HG02571 (cell line): Measurements from ENCODE around the gene TMEM97.

ENCODE experiments used
- ATAC-seq: cut with Tn5 transposase; IDR thresholded peaks from one replicate; pipeline ENCODE4 v1.9.1; 2021; ENCODE audit warnings: mild to moderate bottlenecking, moderate library complexity; ENCODE audit not compliant: unreplicated experiment

The TMEM97 gene

GRCh38 chr17:28315846-28316705, 2.9 kb upstream of the TMEM97 start:
- ATAC-seq: no peak

GRCh38 chr17:28317099-28317965, 1.7 kb upstream of the TMEM97 start:
- no peak for ATAC-seq

- peak; percentile 10 for ATAC-seq
Observed at GRCh38 chr17:28317966-28318758, 838 bp upstream of the TMEM97 start.

- no peak for ATAC-seq
Observed at GRCh38 chr17:28319598-28319935, 567 bp downstream of the TMEM97 start.

- no peak for ATAC-seq
Observed at GRCh38 chr17:28320215-28321061, 1.4 kb downstream of the TMEM97 start.

GRCh38 chr17:28324267-28324745, 5.3 kb downstream of the TMEM97 start:
- no peak for ATAC-seq

GRCh38 chr17:28324781-28325180, 5.8 kb downstream of the TMEM97 start:
- no peak for ATAC-seq

GRCh38 chr17:28325211-28325610, 6.2 kb downstream of the TMEM97 start:
- no peak for ATAC-seq

- ATAC-seq: no peak
Observed at GRCh38 chr17:28326114-28326513, 7.1 kb downstream of the TMEM97 start.

- ATAC-seq: peak; percentile 67
Observed at GRCh38 chr17:28327031-28327607, 8.1 kb downstream of the TMEM97 start.

- no peak for ATAC-seq
Observed at GRCh38 chr17:28327709-28328108, 8.7 kb downstream of the TMEM97 start.

GRCh38 chr17:28328325-28328724, 9.3 kb downstream of the TMEM97 start:
- no peak for ATAC-seq

- no peak for ATAC-seq
Observed at GRCh38 chr17:28330671-28331070, 11.7 kb downstream of the TMEM97 start.

GRCh38 chr17:28331891-28332420, 13.0 kb downstream of the TMEM97 start:
- ATAC-seq: no peak

- no peak for ATAC-seq
Observed at GRCh38 chr17:28333083-28333746, 14.2 kb downstream of the TMEM97 start.

GRCh38 chr17:28334171-28334570, 15.2 kb downstream of the TMEM97 start:
- ATAC-seq: no peak

GRCh38 chr17:28334666-28335200, 15.7 kb downstream of the TMEM97 start:
- ATAC-seq: no peak

GRCh38 chr17:28335201-28335958, 16.4 kb downstream of the TMEM97 start, which contains the start of the genes IFT20 and TNFAIP1:
Gene IFT20 (minus strand): TSS chr17:28335472. CDS start chr17:28331985, 3,487 bp downstream.
Gene TNFAIP1 (plus strand): TSS chr17:28335761. CDS start chr17:28339522, 3,761 bp downstream.
- ATAC-seq: peak; percentile 94
